Nephron (organoid): ENCODE measurements around the gene IGF1.

Experiments used
- H3K27ac Mint-ChIP-seq, 3 experiments: 2 replicates each; pipeline ENCODE4 v1.8.0; 2020; ENCODE audit warnings: mixed read lengths in 3 of 3, mild to moderate bottlenecking in 2 of 3, moderate library complexity in 1 of 3
- H3K27me3 Mint-ChIP-seq: 2 replicates; pipeline ENCODE4 v1.8.0; 2021; ENCODE audit warnings: low read depth, mild to moderate bottlenecking, moderate library complexity, mixed read lengths
- H3K36me3 Mint-ChIP-seq: 2 replicates; pipeline ENCODE4 v1.8.0; 2020; ENCODE audit warnings: low read depth, mixed read lengths
- H3K4me1 Mint-ChIP-seq: 2 replicates; pipeline ENCODE4 v1.8.0; 2020; ENCODE audit warnings: mixed read lengths
- H3K4me3 Mint-ChIP-seq, 3 experiments: 2 replicates each; pipeline ENCODE4 v1.8.0; 2020; ENCODE audit warnings: mild to moderate bottlenecking in 3 of 3, mixed read lengths in 3 of 3, moderate library complexity in 2 of 3
- H3K9me3 Mint-ChIP-seq: 2 replicates; pipeline ENCODE4 v1.8.0; 2020; ENCODE audit warnings: mixed read lengths
- TF ChIP-seq, protein P1 (sequence below), 3 experiments: fragments of 200-600 bp; sonication (generic); IDR thresholded peaks; one replicate each; pipeline ENCODE4 v1.5.0; 2021; ENCODE audit warnings: antibody characterized with exemption in 3 of 3; ENCODE audit not compliant: unreplicated experiment in 3 of 3

Gene IGF1

DNA sequence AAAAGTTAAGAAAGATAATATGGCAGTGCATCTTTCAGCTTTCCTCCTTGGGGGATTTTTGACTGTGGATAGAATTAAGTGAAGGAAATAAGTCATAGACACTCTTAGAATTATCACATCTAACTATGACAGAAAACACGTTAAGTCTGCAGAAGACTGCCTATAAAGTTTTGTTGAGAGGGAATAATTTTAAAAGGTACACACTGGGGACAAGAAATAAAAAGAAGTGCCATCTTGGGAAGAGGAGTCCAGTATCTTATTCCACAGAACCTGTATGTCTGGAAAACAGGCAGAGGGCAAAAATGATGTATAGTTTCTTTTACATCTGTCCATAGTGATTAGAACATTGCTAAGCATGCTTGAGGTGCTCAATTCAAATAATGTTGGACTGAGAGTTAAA lies 80.7 kb downstream of the IGF1 start:
- Mint-ChIP-seq H3K4me3 (no peak overlapping the region), H3K9me3 (no peaks in the 10 kb centered on the region), H3K27me3 (no peaks in the 10 kb centered on the region), H3K4me1 (peaks cover 7% of the 10 kb centered on the region), H3K36me3 (peaks cover 18% of the 10 kb centered on the region), H3K27ac (no peak overlapping the region)
- TF ChIP-seq, protein P1, sequence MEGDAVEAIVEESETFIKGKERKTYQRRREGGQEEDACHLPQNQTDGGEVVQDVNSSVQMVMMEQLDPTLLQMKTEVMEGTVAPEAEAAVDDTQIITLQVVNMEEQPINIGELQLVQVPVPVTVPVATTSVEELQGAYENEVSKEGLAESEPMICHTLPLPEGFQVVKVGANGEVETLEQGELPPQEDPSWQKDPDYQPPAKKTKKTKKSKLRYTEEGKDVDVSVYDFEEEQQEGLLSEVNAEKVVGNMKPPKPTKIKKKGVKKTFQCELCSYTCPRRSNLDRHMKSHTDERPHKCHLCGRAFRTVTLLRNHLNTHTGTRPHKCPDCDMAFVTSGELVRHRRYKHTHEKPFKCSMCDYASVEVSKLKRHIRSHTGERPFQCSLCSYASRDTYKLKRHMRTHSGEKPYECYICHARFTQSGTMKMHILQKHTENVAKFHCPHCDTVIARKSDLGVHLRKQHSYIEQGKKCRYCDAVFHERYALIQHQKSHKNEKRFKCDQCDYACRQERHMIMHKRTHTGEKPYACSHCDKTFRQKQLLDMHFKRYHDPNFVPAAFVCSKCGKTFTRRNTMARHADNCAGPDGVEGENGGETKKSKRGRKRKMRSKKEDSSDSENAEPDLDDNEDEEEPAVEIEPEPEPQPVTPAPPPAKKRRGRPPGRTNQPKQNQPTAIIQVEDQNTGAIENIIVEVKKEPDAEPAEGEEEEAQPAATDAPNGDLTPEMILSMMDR (IDR thresholded peaks at IDR 0.05; ENCODE audit: unreplicated experiment in 3 of 3) = no peak

DNA sequence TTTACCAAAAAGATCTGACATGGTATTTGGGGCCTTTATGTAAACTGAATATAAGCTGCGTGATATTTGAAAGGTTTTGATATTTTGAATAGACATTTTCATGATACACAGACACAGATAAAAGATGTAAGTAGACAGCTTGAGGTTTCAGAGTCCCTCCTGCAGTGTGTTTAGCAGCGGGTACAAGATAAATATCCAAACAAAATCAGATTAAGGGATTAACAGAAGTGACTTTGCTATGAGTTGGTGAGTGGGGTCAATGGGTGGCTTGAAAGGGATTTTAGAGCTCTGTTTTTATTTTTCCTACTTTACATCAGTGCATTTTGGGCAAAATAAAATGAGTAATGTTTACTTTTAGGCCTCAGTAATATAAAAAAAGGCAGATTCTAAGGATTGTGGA lies 84.1 kb downstream of the IGF1 start:
- peaks cover 7% of the 10 kb centered on the region for H3K36me3 Mint-ChIP-seq
- H3K27me3 Mint-ChIP-seq = no peaks in the 10 kb centered on the region
- TF ChIP-seq, protein P1 (IDR thresholded peaks at IDR 0.05; ENCODE audit: unreplicated experiment in 3 of 3) = no peak
- no peak overlapping the region for H3K4me3 Mint-ChIP-seq
- no peak overlapping the region for H3K27ac Mint-ChIP-seq
- peaks cover 4% of the 10 kb centered on the region for H3K4me1 Mint-ChIP-seq
- H3K9me3 Mint-ChIP-seq = no peaks in the 10 kb centered on the region

DNA sequence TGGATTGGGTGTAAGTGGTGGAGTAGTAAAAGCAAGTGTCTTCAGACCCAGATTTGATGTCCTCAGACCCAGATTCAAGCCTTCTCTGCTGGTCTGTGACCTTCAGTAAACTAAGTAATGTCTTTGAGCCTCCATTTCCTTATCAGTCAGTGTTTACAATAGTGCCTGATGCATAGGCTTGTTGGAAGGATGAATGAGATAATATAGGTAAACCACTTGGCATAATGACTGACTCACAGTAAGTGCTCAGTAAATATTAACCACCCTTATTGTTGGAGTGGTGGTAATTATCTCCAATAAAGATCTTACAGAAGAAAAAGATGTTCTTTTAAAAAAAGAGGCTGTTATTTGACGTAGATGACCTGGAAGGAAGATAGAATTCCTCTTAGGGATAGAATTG lies 86.2 kb downstream of the IGF1 start:
- no peaks in the 10 kb centered on the region for H3K27me3 Mint-ChIP-seq
- no peaks in the 10 kb centered on the region for H3K9me3 Mint-ChIP-seq
- H3K27ac Mint-ChIP-seq = no peak overlapping the region
- H3K4me3 Mint-ChIP-seq = no peak overlapping the region
- TF ChIP-seq, protein P1 (IDR thresholded peaks at IDR 0.05; ENCODE audit: unreplicated experiment in 3 of 3) = no peak
- peaks cover 4% of the 10 kb centered on the region for H3K4me1 Mint-ChIP-seq
- H3K36me3 Mint-ChIP-seq = no peaks in the 10 kb centered on the region

DNA sequence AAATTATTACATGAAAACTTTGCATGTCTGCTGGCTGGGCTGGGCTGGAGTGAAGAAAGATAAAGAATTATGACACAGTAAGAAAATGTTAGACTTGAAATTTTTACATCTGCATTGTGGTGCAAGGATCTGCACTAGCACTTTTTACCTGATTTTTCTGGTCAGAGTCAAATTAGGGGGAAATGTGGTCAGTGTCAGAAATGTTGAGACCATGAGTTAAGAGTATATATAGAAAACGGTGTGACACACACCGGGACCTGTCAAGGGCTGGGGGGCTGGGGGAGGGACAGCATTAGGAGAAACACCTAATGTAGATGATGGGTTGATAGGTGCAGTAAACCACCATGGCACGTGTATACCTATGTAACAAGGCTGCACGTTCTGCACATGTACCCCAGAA lies 90.3 kb downstream of the IGF1 start:
- no peaks in the 10 kb centered on the region for H3K4me1 Mint-ChIP-seq
- H3K9me3 Mint-ChIP-seq = peaks cover 3% of the 10 kb centered on the region
- H3K27me3 Mint-ChIP-seq = no peaks in the 10 kb centered on the region
- no peak overlapping the region for H3K27ac Mint-ChIP-seq
- TF ChIP-seq, protein P1 (IDR thresholded peaks at IDR 0.05; ENCODE audit: unreplicated experiment in 3 of 3) = no peak
- H3K36me3 Mint-ChIP-seq = no peaks in the 10 kb centered on the region
- H3K4me3 Mint-ChIP-seq = no peak overlapping the region

DNA sequence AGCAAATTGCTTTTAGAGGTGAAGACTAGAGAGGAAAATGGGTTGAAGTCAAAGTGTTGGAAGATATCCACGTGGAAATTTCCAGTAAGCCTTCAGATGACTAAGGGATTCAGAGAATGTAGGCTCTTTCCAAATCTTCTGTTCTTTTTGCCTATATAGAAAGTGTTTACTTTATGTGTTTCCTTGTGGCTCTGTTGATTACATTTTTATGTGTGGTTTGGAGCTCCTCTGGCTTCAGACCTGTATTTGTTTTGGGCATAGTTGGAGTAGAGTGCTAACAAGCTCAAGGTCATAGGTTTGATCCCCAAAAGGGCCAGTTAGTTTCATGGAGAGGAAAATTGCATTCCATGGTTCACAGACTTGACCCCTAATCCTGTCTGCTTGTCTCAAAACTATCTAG lies 91.9 kb downstream of the IGF1 start:
- H3K4me1 Mint-ChIP-seq = no peaks in the 10 kb centered on the region
- no peaks in the 10 kb centered on the region for H3K36me3 Mint-ChIP-seq
- TF ChIP-seq, protein P1 (IDR thresholded peaks at IDR 0.05; ENCODE audit: unreplicated experiment in 3 of 3) = no peak
- no peak overlapping the region for H3K27ac Mint-ChIP-seq
- H3K4me3 Mint-ChIP-seq = no peak overlapping the region
- peaks cover 15% of the 10 kb centered on the region for H3K9me3 Mint-ChIP-seq
- no peaks in the 10 kb centered on the region for H3K27me3 Mint-ChIP-seq

DNA sequence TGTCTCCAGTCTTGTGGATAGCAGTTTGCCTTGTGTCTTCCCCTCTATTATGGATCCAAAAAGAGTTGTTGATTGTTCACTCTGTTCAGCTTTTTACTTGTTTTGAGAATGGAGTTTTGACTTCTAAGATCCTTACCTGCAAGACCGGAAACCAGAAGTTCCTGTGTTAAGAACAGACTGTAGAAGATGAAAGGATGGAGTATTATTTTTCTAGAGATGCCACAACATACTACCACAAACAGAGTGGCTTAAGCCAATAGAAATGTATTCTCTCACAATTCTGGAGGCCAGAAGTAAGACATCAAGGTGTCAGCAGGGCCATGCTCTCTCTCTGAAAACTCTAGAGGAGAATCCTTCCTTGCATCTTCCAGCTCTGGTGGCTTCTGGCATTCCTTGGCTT lies 95.0 kb downstream of the IGF1 start:
- TF ChIP-seq, protein P1 (IDR thresholded peaks at IDR 0.05; ENCODE audit: unreplicated experiment in 3 of 3) = no peak
- Mint-ChIP-seq H3K27me3 (no peaks in the 10 kb centered on the region), H3K9me3 (peaks cover 18% of the 10 kb centered on the region), H3K27ac (no peak overlapping the region), H3K36me3 (no peaks in the 10 kb centered on the region), H3K4me3 (no peak overlapping the region), H3K4me1 (no peaks in the 10 kb centered on the region)
